Body of pancreas (tissue), 4 donors: ENCODE measurements around the gene SZRD1.

Source experiments
- POLR2A ChIP-seq, 3 donors: fragments of 450-650 bp; IDR thresholded peaks; one replicate each; pipeline ENCODE4 v1.6.1; 2016; ENCODE audit warnings: antibody characterized with exemption in 3 of 3, mild to moderate bottlenecking in 2 of 3
- TF ChIP-seq, protein P1 (sequence below), 7 experiments: fragments of 450-650 bp in 4 of 7; fragments of 200-600 bp in 3 of 7; sonication (generic) in 3 of 7; IDR thresholded peaks; one replicate each; pipeline ENCODE4 v1.5.1; 2016 to 2019; ENCODE audit warnings: antibody characterized with exemption in 7 of 7

DNA sequence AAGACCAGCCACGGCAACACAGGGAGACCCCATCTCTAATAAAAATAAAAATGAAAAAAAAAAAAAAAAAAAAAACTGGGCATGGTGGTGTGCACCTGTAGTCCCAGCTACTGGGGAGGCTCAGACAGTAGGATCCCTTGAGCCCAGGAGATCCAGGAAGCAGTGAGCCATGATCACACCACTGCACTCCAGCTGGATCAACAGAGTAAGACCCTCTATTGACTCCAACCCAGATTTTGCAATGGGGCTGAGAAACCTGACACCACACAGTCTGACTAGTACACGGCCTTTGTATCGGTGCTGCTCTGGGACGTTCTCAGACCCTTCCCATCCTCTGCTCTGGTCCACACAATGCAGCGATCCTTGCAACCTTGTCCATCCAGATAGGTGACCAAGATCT, 38.4 kb downstream of the SZRD1 start:
- TF ChIP-seq, protein P1, sequence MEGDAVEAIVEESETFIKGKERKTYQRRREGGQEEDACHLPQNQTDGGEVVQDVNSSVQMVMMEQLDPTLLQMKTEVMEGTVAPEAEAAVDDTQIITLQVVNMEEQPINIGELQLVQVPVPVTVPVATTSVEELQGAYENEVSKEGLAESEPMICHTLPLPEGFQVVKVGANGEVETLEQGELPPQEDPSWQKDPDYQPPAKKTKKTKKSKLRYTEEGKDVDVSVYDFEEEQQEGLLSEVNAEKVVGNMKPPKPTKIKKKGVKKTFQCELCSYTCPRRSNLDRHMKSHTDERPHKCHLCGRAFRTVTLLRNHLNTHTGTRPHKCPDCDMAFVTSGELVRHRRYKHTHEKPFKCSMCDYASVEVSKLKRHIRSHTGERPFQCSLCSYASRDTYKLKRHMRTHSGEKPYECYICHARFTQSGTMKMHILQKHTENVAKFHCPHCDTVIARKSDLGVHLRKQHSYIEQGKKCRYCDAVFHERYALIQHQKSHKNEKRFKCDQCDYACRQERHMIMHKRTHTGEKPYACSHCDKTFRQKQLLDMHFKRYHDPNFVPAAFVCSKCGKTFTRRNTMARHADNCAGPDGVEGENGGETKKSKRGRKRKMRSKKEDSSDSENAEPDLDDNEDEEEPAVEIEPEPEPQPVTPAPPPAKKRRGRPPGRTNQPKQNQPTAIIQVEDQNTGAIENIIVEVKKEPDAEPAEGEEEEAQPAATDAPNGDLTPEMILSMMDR (IDR thresholded peaks at IDR 0.05), result no peak
- TF ChIP-seq POLR2A (IDR thresholded peaks at IDR 0.05), result no peak
